Measurements from ENCODE around the gene CPA5. TPM values are rescaled to one million over a fixed set of nuclear protein-coding genes. Genes with fewer than 3 reads are reported as not detected.

The CPA5 gene
- total and polyA plus RNA-seq, 9 of the 15 experiments (the other 6 are each of a cell fraction or from before 2014, with no cell fraction given), result 0.13 to 2.4 (median 0.91) TPM

GRCh38 chr7:130401101-130401500 lies 56.5 kb downstream of the CPA5 start:
- no peaks in the 10 kb centered on the region for H3K9me3 ChIP-seq (replicated peaks; ENCODE audit: control insufficient read depth, insufficient read depth, low read depth, low read length)
- no peaks in the 10 kb centered on the region; a peak in 1 of 5 replicates for H3K4me1 ChIP-seq (replicated peaks in 1 of 2; ENCODE audit: control insufficient read depth in 2 of 2, insufficient read depth in 2 of 2, low read length in 2 of 2)
- CTCF ChIA-PET (ENCODE audit: low intra/inter-chr PET ratio), result no interaction called here
- intact Hi-C loops (cut with micrococcal nuclease) (no loop called here), in situ Hi-C loops (cut with MboI) (no loop called here)
- no peak for DNase-seq (ENCODE audit: extremely low read depth in 1 of 4, low spot score in 3 of 4)
- no peak overlapping the region for H3K27ac ChIP-seq (ENCODE audit: extremely low read depth, low read depth, low read length)
- POLR2A ChIA-PET, result interaction anchor here (0.9 to 1.7 kb wide), 3 partner anchors 10 to 84 kb away, joined by 3 to 4 read pairs (median 3); no protein-coding TSS in a partner anchor
- no peak overlapping the region for H3K4me2 ChIP-seq (ENCODE audit: insufficient read depth, low read length)
- 11% methylated on average over 1 of the region's 1 CpG for WGBS (ENCODE audit: insufficient coverage, low coverage, missing lambda C conversion rate)
- no peak for ATAC-seq
- H3K9ac ChIP-seq (ENCODE audit: insufficient read depth in 1 of 2, low read depth in 2 of 2, low read length in 2 of 2), result no peak overlapping the region
- no peak for FAIRE-seq
- no peak for TF ChIP-seq PTTG1 (tag; IDR thresholded peaks at IDR 0.05; ENCODE audit: low read depth)
- no peak for TF ChIP-seq HDAC2 (IDR thresholded peaks at IDR 0.05)
- TF ChIP-seq CBX1 (IDR thresholded peaks at IDR 0.05; ENCODE audit: low read depth), result no peak
- TF ChIP-seq ZNF830 (CRISPR knock-in tag; IDR thresholded peaks at IDR 0.05), result no peak
- no peak for TF ChIP-seq NCOA6 (IDR thresholded peaks at IDR 0.05)
- TF ChIP-seq ZNF77 (CRISPR knock-in tag; IDR thresholded peaks at IDR 0.05), result no peak
- no peak for TF ChIP-seq ZZZ3 (IDR thresholded peaks at IDR 0.05)
- no peak for TF ChIP-seq FIP1L1 (IDR thresholded peaks at IDR 0.05; ENCODE audit: low read depth, low read length, poor library complexity, severe bottlenecking)
- no peak for TF ChIP-seq EWSR1 (IDR thresholded peaks at IDR 0.05; ENCODE audit: borderline replicate concordance, low read depth, partially characterized antibody)
- TF ChIP-seq TFE3 (CRISPR knock-in tag; IDR thresholded peaks at IDR 0.05), result no peak
- TF ChIP-seq GTF2A2 (tag; IDR thresholded peaks at IDR 0.05), result no peak
- no peak for TF ChIP-seq ZNF311 (CRISPR knock-in tag; IDR thresholded peaks at IDR 0.05)
- TF ChIP-seq SMC3 (conservative IDR thresholded peaks at IDR 0.05; ENCODE audit: insufficient read depth, low read depth, low read length), result no peak
- no peak for TF ChIP-seq PRDM10 (IDR thresholded peaks at IDR 0.05; ENCODE audit: partially characterized antibody)
- no peak for TF ChIP-seq ZNF197 (CRISPR knock-in tag; IDR thresholded peaks at IDR 0.05; ENCODE audit: low read depth)
- peaks cover under 1 to 12% of the 10 kb centered on the region in 2 experiments; a peak in 1 of 5 replicates for H3K27me3 ChIP-seq (ENCODE audit: control insufficient read depth in 2 of 2, insufficient read depth in 2 of 2, low read length in 2 of 2)
- H3K36me3 ChIP-seq (ENCODE audit: control insufficient read depth, insufficient read depth, low read length), result no peaks in the 10 kb centered on the region
- H3K4me3 ChIP-seq, result no peak overlapping the region
- H3K9me1 ChIP-seq (ENCODE audit: control insufficient read depth, insufficient read depth, low read length), result no peaks in the 10 kb centered on the region
- no peak overlapping the region for H2AFZ ChIP-seq (ENCODE audit: low read depth, low read length)
- H4K20me1 ChIP-seq (replicated peaks; ENCODE audit: control insufficient read depth, insufficient read depth, low read length), result no peaks in the 10 kb centered on the region
- BruUV-seq (replicated peaks), result no TSS peak
- no peaks in the 10 kb centered on the region for H3K79me2 ChIP-seq (ENCODE audit: control insufficient read depth, insufficient read depth, low read length)

All from K562 (cell line).